Adrenal gland (tissue), 12 donors: ENCODE measurements around the gene DDX51. TPM values are rescaled to one million over a fixed set of nuclear protein-coding genes. Genes with fewer than 3 reads are reported as not detected.

ENCODE experiments used
- DNase-seq, 7 donors: peaks; one replicate each; pipeline ENCODE4 v3.0.0-alpha.2; 2019 to 2020
- H3K27ac ChIP-seq, 5 donors: fragments of 200-600 bp; sonication (generic) in 4 of 5; 1 replicate in 3 of 5; 2 replicates in 2 of 5; pipeline versions ENCODE4 v1.5.1 to v1.8.0; 2016 to 2020; ENCODE audit warnings: mild to moderate bottlenecking in 1 of 5
- H3K27me3 ChIP-seq: fragments of 200-600 bp; 2 replicates; pipeline ENCODE4 v1.8.0; 2021
- H3K36me3 ChIP-seq, 2 donors: fragments of 200-600 bp; replicated peaks in 1 of 2; 1 replicate in 1 of 2; 2 replicates in 1 of 2; pipeline versions ENCODE4 v1.5.1 to v1.8.0; 2018 to 2022
- H3K4me1 ChIP-seq, 2 donors: fragments of 200-600 bp; replicated peaks in 1 of 2; 1 replicate in 1 of 2; 2 replicates in 1 of 2; pipeline versions ENCODE4 v1.5.1 to v1.8.0; 2018 to 2021
- H3K4me3 ChIP-seq, 4 donors: fragments of 200-600 bp; sonication (generic) in 3 of 4; one replicate each; pipeline ENCODE4 v1.5.1; 2016 to 2018
- H3K9me3 ChIP-seq, 3 donors: fragments of 200-600 bp; sonication (generic) in 1 of 3; replicated peaks in 1 of 3; 1 replicate in 2 of 3; 2 replicates in 1 of 3; pipeline versions ENCODE4 v1.5.1 to v1.8.0; 2016 to 2021
- POLR2A ChIP-seq, 2 donors: fragments of 450-650 bp; IDR thresholded peaks; one replicate each; pipeline ENCODE4 v1.6.1; 2017; ENCODE audit warnings: antibody characterized with exemption in 2 of 2, mild to moderate bottlenecking in 2 of 2, moderate library complexity in 1 of 2
- WGBS, 4 donors: extraction: QIAGEN DNeasy Blood & Tissue Kit in 2 of 4; methylation state at CpG; one replicate each; pipeline versions ENCODE4 v1.1.5 to v1.1.7; 2013 to 2017; 5-methylcytosine and 5-hydroxymethylcytosine counted together
- intact Hi-C, 2 donors: fragments of 100-400 bp; cut with DNase I; formaldehyde crosslinking; loops; one replicate each; pipeline versions ENCODE4 v1.14.1 to v1.15.0; 2022 to 2023
- polyA plus RNA-seq, 3 donors: library from polyadenylated mRNA; stranded (reverse); fragments of 200-250 nt in 2 of 3; fragments of 350-450 nt in 1 of 3; fragmentation: Illumina TruSeq in 1 of 3; extraction: RNeasy Lipid Tissue Mini Kit (QIAGEN cat#74804) in 1 of 3; gene quantifications; one replicate each; pipeline ENCODE4 v1.2.3, GENCODE V29; 2013 to 2014
- total RNA-seq, 9 donors: library from RNA; depleted of rRNA in 4 of 9; stranded (reverse); fragments of >200 nt in 4 of 9; fragments of 120-200 nt in 1 of 9; fragmentation: NEBNext Ultra II Directional in 1 of 9; extraction: Animal tissue kit (Norgen Biotek cat#: 25700) in 1 of 9; gene quantifications; one replicate each; pipeline versions ENCODE4 v1.1.0 to v1.2.4, GENCODE V29; 2013 to 2023
- TF ChIP-seq, protein P1 (sequence below), 6 experiments: fragments of 450-650 bp in 4 of 6; fragments of 200-600 bp in 2 of 6; sonication (generic) in 1 of 6; IDR thresholded peaks; 1 replicate in 5 of 6; 2 replicates in 1 of 6; pipeline versions ENCODE4 v1.5.1 to v1.8.0; 2016 to 2021; ENCODE audit warnings: antibody characterized with exemption in 6 of 6, mild to moderate bottlenecking in 2 of 6, moderate library complexity in 1 of 6
- donor health status: healthy with polysubstance abuse.
- donor health status: Bipolar disorder and iron deficiency.
- donor health status: DM: yes; HTN: yes; CAD: no.
- donor health status: DM: no; HTN: no; CAD: no.
- donor health status: DM: no; HTN: no; CAD: no.
- donor health status: DM: yes; HTN: yes; CAD: no.

DDX51 gene
- total and polyA plus RNA-seq, 12 donors, result 4.8 to 64.4 (median 14.3) TPM

DNA sequence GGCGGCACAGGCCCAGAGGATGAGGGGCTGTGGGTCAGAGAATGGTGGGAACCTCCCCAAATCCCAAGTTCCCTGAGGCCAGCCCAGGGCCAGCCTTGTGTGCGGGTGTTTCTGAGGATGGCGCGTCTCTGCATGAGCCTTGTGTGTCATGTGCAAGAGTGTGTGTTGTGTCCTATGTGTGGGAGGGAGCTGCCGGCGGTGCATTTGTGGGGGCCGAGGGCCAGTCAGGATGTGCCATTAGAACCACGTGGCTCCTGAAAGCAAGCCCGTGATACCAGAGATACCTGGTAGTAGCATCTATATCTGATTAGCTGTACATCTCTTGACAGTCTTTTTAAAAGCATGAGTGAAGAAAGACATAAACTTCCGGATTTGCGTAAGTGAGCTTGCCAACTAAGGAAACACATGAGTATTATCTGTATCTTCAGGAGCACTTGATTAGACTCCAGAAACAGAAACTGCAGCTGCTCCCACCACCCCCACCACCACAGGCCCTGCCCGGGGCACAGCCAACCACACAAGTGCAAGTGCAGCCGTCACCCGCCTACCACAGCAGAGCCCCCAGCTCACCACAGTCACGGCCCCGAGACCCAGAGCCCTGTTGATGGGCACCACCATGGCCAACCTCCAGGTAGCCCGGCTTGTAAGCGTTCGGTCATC, 19.2 kb downstream of the DDX51 start:
- WGBS, 4 donors, result 89 to 98% (median 92%) methylated on average over 19 of the region's 19 CpGs
- H3K27me3 ChIP-seq, result no peaks in the 10 kb centered on the region
- TF ChIP-seq, protein P1, sequence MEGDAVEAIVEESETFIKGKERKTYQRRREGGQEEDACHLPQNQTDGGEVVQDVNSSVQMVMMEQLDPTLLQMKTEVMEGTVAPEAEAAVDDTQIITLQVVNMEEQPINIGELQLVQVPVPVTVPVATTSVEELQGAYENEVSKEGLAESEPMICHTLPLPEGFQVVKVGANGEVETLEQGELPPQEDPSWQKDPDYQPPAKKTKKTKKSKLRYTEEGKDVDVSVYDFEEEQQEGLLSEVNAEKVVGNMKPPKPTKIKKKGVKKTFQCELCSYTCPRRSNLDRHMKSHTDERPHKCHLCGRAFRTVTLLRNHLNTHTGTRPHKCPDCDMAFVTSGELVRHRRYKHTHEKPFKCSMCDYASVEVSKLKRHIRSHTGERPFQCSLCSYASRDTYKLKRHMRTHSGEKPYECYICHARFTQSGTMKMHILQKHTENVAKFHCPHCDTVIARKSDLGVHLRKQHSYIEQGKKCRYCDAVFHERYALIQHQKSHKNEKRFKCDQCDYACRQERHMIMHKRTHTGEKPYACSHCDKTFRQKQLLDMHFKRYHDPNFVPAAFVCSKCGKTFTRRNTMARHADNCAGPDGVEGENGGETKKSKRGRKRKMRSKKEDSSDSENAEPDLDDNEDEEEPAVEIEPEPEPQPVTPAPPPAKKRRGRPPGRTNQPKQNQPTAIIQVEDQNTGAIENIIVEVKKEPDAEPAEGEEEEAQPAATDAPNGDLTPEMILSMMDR (IDR thresholded peaks at IDR 0.05), result no peak
- TF ChIP-seq POLR2A (IDR thresholded peaks at IDR 0.05), result no peak
- H3K27ac ChIP-seq, result no peak overlapping the region
- DNase-seq, result no peak
- peaks cover 0 to 59% of the 10 kb centered on the region in 2 donors for H3K36me3 ChIP-seq
- H3K9me3 ChIP-seq, result no peaks in the 10 kb centered on the region
- H3K4me1 ChIP-seq, result no peaks in the 10 kb centered on the region
- H3K4me3 ChIP-seq, result no peak overlapping the region
- intact Hi-C loops, result no loop called here

DNA sequence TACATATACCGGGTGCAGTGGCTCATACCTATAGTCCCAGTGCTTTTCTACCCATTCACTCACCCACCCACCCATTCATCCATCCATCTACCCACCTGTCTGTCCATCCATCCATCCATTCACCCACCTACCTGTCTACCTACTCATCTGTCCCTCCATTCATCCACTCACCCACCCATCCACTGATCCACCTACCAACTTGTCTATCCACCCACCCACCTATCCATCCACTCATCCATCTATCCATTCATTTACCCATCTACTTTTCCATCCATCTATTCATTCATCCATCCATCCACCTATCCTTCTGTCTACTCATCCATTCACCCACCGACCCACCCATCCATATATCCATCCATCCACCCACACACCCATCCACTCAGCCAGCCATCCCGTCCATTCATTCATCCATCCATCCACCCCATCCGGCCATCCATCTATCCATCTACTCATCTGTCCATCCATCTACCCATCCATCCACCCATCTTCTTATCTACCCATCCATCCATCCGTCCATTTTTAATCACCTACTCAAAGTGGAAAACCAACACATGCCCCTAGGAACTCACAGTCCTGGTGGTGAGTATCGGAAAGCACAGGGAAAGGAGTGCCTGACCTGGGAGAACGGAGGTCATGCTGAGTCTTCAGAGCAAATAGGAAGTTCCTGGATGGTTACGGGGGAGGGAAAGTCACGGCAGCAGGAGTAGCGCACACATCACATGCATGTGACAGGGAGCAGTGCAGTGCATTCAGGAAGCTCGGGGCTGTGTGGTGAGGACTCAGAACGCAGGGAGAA, 20.0 kb downstream of the DDX51 start:
- no peak for DNase-seq
- H3K36me3 ChIP-seq, result peaks cover 0 to 60% of the 10 kb centered on the region in 2 donors
- no peaks in the 10 kb centered on the region for H3K4me1 ChIP-seq
- intact Hi-C loops, result no loop called here
- no peaks in the 10 kb centered on the region for H3K9me3 ChIP-seq
- H3K27me3 ChIP-seq, result no peaks in the 10 kb centered on the region
- TF ChIP-seq POLR2A (IDR thresholded peaks at IDR 0.05), result no peak
- TF ChIP-seq, protein P1 (IDR thresholded peaks at IDR 0.05), result no peak
- H3K4me3 ChIP-seq, result no peak overlapping the region
- no peak overlapping the region for H3K27ac ChIP-seq
- 87 to 97% (median 92%) methylated on average over 12 of the region's 12 CpGs for WGBS, 4 donors

DNA sequence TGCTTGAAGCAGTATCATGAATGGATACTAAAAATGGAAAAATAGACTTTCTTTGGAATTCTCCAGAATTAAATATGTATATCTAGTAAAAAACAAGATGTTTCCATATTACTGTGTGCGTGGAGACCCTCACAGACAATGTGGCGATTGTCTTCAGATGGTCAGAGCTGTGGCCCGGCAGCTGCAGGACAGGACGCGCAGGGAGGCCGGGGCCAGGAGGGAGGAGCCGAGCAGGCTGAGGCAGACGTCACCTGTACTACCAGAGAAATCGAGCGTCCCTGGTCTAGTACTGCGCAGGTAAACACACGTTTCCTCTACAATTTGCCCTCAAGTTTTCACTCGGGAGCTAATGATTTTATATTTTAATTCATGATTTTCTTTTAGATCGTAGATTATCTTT, 22.8 kb downstream of the DDX51 start:
- intact Hi-C loops, result no loop called here
- no peaks in the 10 kb centered on the region for H3K27me3 ChIP-seq

DNA sequence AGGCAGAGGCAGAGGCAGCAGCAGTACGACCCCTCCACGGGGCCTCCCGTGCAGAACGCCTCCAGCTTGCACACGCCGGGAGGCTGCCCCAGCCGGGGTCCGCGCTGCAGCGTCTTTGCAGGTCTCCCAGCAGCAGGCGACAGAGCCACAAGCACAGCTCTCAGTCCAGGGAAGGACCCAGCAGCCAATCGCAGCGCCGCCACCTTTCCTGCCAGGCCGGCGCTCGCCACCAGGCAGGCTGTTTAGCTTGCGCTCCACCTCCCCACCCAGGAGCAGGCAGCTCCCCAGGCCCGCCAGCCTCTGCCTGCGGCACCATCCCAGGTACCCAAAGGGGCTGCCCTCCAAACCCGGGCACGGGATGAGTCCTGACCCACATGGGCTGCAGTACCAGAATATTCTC, 25.2 kb downstream of the DDX51 start:
- no peak for TF ChIP-seq POLR2A (IDR thresholded peaks at IDR 0.05)
- TF ChIP-seq, protein P1 (IDR thresholded peaks at IDR 0.05), result no peak
- Histone ChIP-seq H3K4me1 (no peaks in the 10 kb centered on the region), H3K36me3 (peaks cover 0 to 71% of the 10 kb centered on the region in 2 donors), H3K27me3 (no peaks in the 10 kb centered on the region), H3K4me3 (no peak overlapping the region), H3K9me3 (no peaks in the 10 kb centered on the region), H3K27ac (no peak overlapping the region)
- intact Hi-C loops, result no loop called here
- 86 to 96% (median 94%) methylated on average over 8 to 22 of the region's 22 CpGs for WGBS, 4 donors
- no peak for DNase-seq

More for the DNA sequence above, 22.8 kb downstream of the DDX51 start:
- Histone ChIP-seq H3K4me3 (no peak overlapping the region), H3K36me3 (peaks cover 0 to 58% of the 10 kb centered on the region in 2 donors), H3K4me1 (no peaks in the 10 kb centered on the region), H3K27ac (no peak overlapping the region), H3K9me3 (no peaks in the 10 kb centered on the region)
- no peak for TF ChIP-seq POLR2A (IDR thresholded peaks at IDR 0.05)
- TF ChIP-seq, protein P1 (IDR thresholded peaks at IDR 0.05), result no peak
- DNase-seq, result no peak
- 91 to 96% (median 95%) methylated on average over 14 of the region's 14 CpGs for WGBS, 4 donors
